Dendritic cell treated with granulocyte-macrophage colony-stimulating factor and Interleukin-4, amounts not matched to agents 40 ng/mL and 50 ng/mL, for 4 days (primary cell): ENCODE data around the gene SPRR2D.
"Not testable (repeated sequence)": the region's sequence is repeated elsewhere in the genome, so short reads cannot be mapped to it uniquely, and the experiment has no call there.

ENCODE experiments used
- H3K27ac Mint-ChIP-seq: one replicate; pipeline ENCODE4 v1.8.0; 2022; ENCODE audit warnings: mild to moderate bottlenecking, mixed read lengths
- H3K27me3 Mint-ChIP-seq: one replicate; pipeline ENCODE4 v1.8.0; 2022; ENCODE audit warnings: mild to moderate bottlenecking, mixed read lengths
- H3K36me3 Mint-ChIP-seq: one replicate; pipeline ENCODE4 v1.8.0; 2022; ENCODE audit warnings: low read depth, mixed read lengths
- H3K4me1 Mint-ChIP-seq: one replicate; pipeline ENCODE4 v1.8.0; 2022; ENCODE audit warnings: low read depth, mixed read lengths
- H3K4me3 Mint-ChIP-seq: one replicate; pipeline ENCODE4 v1.8.0; 2022; ENCODE audit warnings: mild to moderate bottlenecking, moderate library complexity, mixed read lengths
- H3K9me3 Mint-ChIP-seq: one replicate; pipeline ENCODE4 v1.8.0; 2022; ENCODE audit warnings: mixed read lengths
- intact Hi-C: fragments of 100-400 bp; cut with micrococcal nuclease; formaldehyde crosslinking; loops from one replicate; pipeline ENCODE4 v1.15.0; 2022

Gene SPRR2D

GRCh38 chr1:153032073-153032472, 8.8 kb downstream of the SPRR2D start:
- Mint-ChIP-seq H3K4me1 (no peaks in the 10 kb centered on the region), H3K27ac (no peak overlapping the region), H3K4me3 (no peak overlapping the region), H3K36me3 (no peaks in the 10 kb centered on the region), H3K9me3 (no peaks in the 10 kb centered on the region), H3K27me3 (peaks cover 16% of the 10 kb centered on the region)
- intact Hi-C loops: no loop called here

- H3K36me3 Mint-ChIP-seq: no peaks in the 10 kb centered on the region
- no peaks in the 10 kb centered on the region for H3K4me1 Mint-ChIP-seq
- no peaks in the 10 kb centered on the region for H3K9me3 Mint-ChIP-seq
- H3K27ac Mint-ChIP-seq: no peak within 1 kb of the TSS
- H3K27me3 Mint-ChIP-seq: peaks cover 13% of the 10 kb centered on the region
- intact Hi-C loops: no loop called here
- H3K4me3 Mint-ChIP-seq: no peak within 1 kb of the TSS
These were observed 10.0 kb downstream of the SPRR2D start, which contains the start of gene SPRR1B for GRCh38 chr1:153030895-153031294. Gene SPRR1B, plus strand, starts transcription at chr1:153031203. Its CDS starts 1,143 bp downstream, at chr1:153032346.

DNA sequence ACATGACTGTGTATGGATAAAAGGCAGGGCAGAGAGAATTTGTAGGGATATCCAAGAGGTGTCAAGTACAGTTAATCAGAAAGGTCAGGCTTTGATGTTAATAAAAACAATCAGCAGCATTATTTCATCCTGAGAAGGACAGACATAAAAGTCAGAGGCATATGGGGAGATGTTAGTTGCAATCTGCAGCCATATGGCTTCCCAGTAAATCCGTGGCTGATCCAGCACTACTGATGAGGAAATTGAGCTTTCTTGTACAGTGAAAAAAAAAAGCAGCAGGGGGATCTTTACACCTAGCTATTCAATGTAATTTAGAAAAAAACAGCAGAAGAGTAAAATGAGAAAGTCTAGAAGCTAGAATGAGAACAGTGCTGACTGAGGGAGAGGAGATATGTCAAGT, 12.2 kb downstream of the SPRR2D start:
- H3K4me1 Mint-ChIP-seq: no peaks in the 10 kb centered on the region
- intact Hi-C loops: no loop called here
- no peaks in the 10 kb centered on the region for H3K9me3 Mint-ChIP-seq
- no peak overlapping the region for H3K27ac Mint-ChIP-seq
- peaks cover 11% of the 10 kb centered on the region for H3K27me3 Mint-ChIP-seq
- no peak overlapping the region for H3K4me3 Mint-ChIP-seq
- H3K36me3 Mint-ChIP-seq: no peaks in the 10 kb centered on the region

DNA sequence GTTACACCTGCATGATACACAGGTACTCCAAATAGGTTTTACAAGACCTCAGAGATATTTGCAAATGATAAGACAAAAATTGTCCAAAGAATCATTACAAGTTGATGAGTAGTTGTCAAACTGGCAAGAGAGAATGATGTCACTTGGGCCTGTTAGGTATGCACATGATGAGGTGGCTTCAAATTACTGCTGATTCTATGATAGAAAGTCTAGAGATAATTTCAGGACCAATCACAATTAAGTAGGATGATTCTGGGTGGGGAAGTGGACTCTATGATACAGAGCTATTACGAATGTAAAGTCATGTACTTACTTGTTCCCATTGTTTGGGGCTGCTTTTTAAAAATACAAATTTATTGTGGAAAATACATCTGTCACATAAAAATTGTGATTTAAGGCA, 15.1 kb downstream of the SPRR2D start:
- Mint-ChIP-seq H3K9me3 (no peaks in the 10 kb centered on the region), H3K4me1 (no peaks in the 10 kb centered on the region), H3K36me3 (no peaks in the 10 kb centered on the region), H3K27ac (no peak overlapping the region), H3K27me3 (peaks cover 10% of the 10 kb centered on the region), H3K4me3 (no peak overlapping the region)
- intact Hi-C loops: no loop called here

GRCh38 chr1:153024413-153024812, 16.5 kb downstream of the SPRR2D start:
- Mint-ChIP-seq H3K27me3 (peaks cover 16% of the 10 kb centered on the region), H3K4me3 (no peak overlapping the region), H3K9me3 (no peaks in the 10 kb centered on the region), H3K27ac (no peak overlapping the region), H3K36me3 (no peaks in the 10 kb centered on the region), H3K4me1 (no peaks in the 10 kb centered on the region)
- intact Hi-C loops: no loop called here

DNA sequence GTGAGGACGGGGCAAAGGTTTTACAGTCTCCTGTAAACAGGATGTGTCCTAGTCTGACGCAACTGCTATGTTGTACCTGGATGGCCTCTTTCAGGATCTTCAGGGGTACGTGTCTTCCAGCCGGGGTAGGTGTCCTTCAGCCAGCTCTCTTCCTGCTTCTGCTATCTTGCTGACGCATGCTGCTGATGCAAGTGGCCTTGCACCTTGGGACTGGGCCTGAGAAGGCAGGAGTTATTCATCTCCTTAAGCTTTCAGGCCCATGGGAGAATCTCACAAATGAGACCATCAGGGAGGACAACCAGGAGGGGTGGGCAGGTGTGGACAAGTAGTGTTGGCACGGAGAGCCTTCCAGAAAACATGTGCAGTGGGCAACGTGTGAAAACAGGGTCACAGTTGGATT, 17.8 kb downstream of the SPRR2D start:
- peaks cover 21% of the 10 kb centered on the region for H3K27me3 Mint-ChIP-seq
- no peaks in the 10 kb centered on the region for H3K4me1 Mint-ChIP-seq
- no peak overlapping the region for H3K4me3 Mint-ChIP-seq
- H3K9me3 Mint-ChIP-seq: no peaks in the 10 kb centered on the region
- H3K27ac Mint-ChIP-seq: no peak overlapping the region
- intact Hi-C loops: no loop called here
- H3K36me3 Mint-ChIP-seq: no peaks in the 10 kb centered on the region

- peaks cover 18% of the 10 kb centered on the region for H3K27me3 Mint-ChIP-seq
- H3K27ac Mint-ChIP-seq, intact Hi-C loops, H3K36me3 Mint-ChIP-seq, H3K9me3 Mint-ChIP-seq, H3K4me3 Mint-ChIP-seq, H3K4me1 Mint-ChIP-seq: not testable (repeated sequence)
These were observed 18.6 kb downstream of the SPRR2D start for GRCh38 chr1:153022340-153022739.

DNA sequence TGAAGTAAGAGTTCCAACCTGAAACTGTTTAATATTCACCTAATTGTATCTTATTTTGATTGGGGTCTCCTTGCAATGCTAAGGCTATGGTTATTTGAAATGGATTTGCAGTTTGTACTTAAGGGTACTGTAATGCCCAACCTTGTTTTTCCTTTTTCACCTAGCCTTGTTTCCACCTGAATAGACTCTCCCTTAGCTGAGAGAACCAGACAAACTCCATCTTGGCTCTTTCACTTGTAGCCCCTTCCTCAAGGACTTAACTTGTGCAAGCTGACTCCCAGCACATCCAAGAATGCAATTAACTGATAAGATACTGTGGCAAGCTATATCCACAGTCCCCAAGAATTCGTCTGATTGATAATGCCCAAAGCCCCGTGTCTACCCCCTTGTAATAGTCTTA, 19.1 kb downstream of the SPRR2D start:
- H3K27ac Mint-ChIP-seq, H3K36me3 Mint-ChIP-seq, H3K4me3 Mint-ChIP-seq, intact Hi-C loops, H3K9me3 Mint-ChIP-seq, H3K4me1 Mint-ChIP-seq: not testable (repeated sequence)
- peaks cover 18% of the 10 kb centered on the region for H3K27me3 Mint-ChIP-seq

GRCh38 chr1:153011235-153011758, 29.6 kb downstream of the SPRR2D start:
- H3K36me3 Mint-ChIP-seq, H3K27ac Mint-ChIP-seq, intact Hi-C loops, H3K27me3 Mint-ChIP-seq, H3K4me1 Mint-ChIP-seq, H3K4me3 Mint-ChIP-seq, H3K9me3 Mint-ChIP-seq: not testable (repeated sequence)

DNA sequence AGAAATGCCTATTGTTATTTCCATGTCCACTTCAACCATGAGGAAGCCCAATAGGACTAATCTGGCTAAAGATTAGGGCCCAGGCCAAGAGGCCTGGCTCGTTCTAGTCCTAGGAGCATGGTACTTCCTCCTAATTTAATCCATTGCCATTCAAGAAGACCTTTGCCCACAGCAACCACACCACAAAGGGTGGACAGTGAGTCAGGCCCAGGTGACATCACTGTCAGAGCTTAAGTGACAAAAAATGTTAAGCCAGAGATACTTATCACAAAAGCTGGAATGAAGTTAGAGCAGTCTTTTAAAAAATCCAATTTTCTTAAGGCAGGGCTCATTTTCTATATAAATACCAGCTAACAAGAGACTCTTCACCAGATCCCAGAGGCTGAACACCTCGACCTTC, 39.5 kb downstream of the SPRR2D start, which contains the start of gene SPRR3:
Gene SPRR3 (plus strand): TSS at position 368 of the 400 bp plus-strand sequence. CDS start 1,272 bp downstream, outside the sequence.
- no peaks in the 10 kb centered on the region for H3K4me1 Mint-ChIP-seq
- H3K4me3 Mint-ChIP-seq: no peak within 1 kb of the TSS
- H3K36me3 Mint-ChIP-seq: no peaks in the 10 kb centered on the region
- peaks cover 3% of the 10 kb centered on the region for H3K27me3 Mint-ChIP-seq
- no peak within 1 kb of the TSS for H3K27ac Mint-ChIP-seq
- H3K9me3 Mint-ChIP-seq: no peaks in the 10 kb centered on the region
- intact Hi-C loops: no loop called here

DNA sequence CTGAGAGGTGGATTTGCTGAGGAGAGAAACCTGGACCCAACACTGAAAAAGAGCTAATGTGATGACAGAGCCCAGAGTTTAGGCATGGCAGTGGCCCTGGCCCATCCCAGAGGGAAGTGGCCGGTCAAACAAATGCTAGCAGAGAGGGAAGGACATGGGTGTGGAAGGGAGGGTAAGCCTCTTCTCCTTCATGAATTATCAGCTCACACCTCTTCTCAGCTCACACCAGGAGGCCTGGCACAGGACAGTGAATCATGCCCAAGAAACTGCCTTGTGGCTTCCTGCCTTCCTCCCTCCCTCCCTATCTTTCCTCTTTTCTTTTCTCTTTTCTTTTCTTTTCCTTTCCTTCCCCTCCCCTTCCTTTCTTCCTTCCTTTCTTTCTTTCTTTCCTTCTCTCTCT, 40.6 kb downstream of the SPRR2D start:
- H3K4me3 Mint-ChIP-seq: no peak overlapping the region
- no peaks in the 10 kb centered on the region for H3K36me3 Mint-ChIP-seq
- intact Hi-C loops: no loop called here
- no peaks in the 10 kb centered on the region for H3K9me3 Mint-ChIP-seq
- H3K27me3 Mint-ChIP-seq: peaks cover 3% of the 10 kb centered on the region
- no peak overlapping the region for H3K27ac Mint-ChIP-seq
- no peaks in the 10 kb centered on the region for H3K4me1 Mint-ChIP-seq

DNA sequence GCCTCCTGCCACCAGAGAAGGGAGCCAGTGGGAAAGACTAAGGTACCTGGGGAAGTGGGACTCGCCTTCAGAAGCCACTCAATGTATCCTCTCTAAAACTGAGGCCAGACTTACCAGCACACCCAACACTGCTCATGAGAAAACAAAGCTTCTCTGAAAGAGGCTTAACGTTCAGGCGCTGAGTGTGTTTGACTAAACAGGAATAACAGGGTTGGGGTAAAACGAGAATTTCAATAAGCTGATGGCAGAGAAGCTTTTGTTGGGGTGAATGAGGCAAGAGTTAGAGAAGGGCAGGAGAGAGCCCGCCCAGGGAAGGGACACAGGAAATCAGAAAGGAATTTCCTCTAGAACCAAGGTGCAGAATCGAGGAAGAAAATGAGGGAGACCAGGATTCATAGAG, 41.1 kb downstream of the SPRR2D start:
- Mint-ChIP-seq H3K27ac (no peak overlapping the region), H3K9me3 (no peaks in the 10 kb centered on the region), H3K4me3 (no peak overlapping the region), H3K36me3 (no peaks in the 10 kb centered on the region), H3K4me1 (no peaks in the 10 kb centered on the region), H3K27me3 (peaks cover 3% of the 10 kb centered on the region)
- intact Hi-C loops: no loop called here

GRCh38 chr1:152998476-152998875, 42.4 kb downstream of the SPRR2D start:
- H3K36me3 Mint-ChIP-seq: no peaks in the 10 kb centered on the region
- peaks cover 3% of the 10 kb centered on the region for H3K27me3 Mint-ChIP-seq
- no peaks in the 10 kb centered on the region for H3K4me1 Mint-ChIP-seq

DNA sequence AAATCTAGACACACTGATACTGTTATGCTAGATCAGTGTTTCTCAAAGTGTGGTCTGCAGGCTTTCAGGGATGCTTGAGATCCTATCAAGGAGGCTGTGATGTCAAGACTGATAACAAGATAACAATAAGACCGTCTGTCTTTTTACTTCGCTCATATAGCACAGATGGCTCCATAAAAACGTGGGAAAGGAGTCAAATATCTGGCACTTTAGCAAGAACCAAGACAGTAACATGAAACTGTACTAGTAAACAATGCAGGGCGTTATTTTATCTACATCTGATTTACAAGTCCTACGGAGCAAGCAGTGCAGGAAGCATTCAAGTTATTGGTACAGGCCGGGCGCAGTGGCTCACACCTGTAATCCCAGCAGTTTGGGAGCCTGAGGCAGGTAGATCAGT, 43.0 kb downstream of the SPRR2D start:
- Mint-ChIP-seq H3K9me3 (no peaks in the 10 kb centered on the region), H3K27me3 (peaks cover 3% of the 10 kb centered on the region), H3K4me3 (no peak overlapping the region), H3K27ac (no peak overlapping the region), H3K4me1 (no peaks in the 10 kb centered on the region), H3K36me3 (no peaks in the 10 kb centered on the region)
- intact Hi-C loops: no loop called here

More at GRCh38 chr1:152998476-152998875, 42.4 kb downstream of the SPRR2D start:
- intact Hi-C loops: no loop called here
- Mint-ChIP-seq H3K4me3 (no peak overlapping the region), H3K9me3 (no peaks in the 10 kb centered on the region), H3K27ac (no peak overlapping the region)

DNA sequence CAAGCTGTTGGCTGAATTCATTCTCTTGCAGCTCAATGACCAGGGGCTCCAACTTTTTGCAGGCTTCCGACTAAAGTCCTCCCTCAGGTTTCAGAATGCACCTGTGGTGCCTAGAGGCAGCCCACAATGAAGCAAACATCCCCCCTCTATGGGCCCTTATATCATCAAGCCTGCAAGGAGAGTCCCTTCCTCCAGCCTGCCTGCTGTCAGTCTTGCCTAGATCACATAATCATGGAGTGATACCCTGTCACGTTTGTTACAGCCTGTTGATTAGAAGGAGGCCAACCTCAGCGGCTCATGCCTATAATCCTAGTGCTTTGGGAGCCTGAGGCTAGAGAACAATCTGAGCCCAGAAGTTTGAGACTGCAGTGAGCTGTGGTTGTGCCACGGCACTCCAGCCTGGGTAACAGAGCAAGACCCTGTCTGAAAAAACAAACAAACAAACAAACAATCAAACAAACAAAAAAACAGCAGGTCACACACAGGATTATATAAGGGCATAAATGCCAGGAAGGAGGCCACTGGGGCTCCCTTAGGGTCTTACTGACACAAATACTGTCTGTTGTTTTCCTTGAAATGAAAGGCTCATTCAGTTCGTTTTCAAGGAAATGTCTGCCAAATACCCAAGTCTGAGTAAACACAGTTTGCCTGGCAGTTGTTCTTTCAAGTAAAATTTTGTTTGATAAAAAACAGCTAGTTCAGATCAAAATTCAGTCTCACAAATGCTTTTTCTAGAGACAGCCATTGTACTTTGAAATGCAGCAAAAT, 44.1 kb downstream of the SPRR2D start:
- H3K27ac Mint-ChIP-seq: no peak overlapping the region
- H3K4me3 Mint-ChIP-seq: no peak overlapping the region
- no peaks in the 10 kb centered on the region for H3K9me3 Mint-ChIP-seq
- no peaks in the 10 kb centered on the region for H3K4me1 Mint-ChIP-seq
- no peaks in the 10 kb centered on the region for H3K36me3 Mint-ChIP-seq
- intact Hi-C loops: no loop called here
- peaks cover 3% of the 10 kb centered on the region for H3K27me3 Mint-ChIP-seq
